HepG2 (cell line): ENCODE results near the gene STAP2. TPM values are rescaled to one million over a fixed set of nuclear protein-coding genes. Genes with fewer than 3 reads are reported as not detected.

ENCODE experiments used
- CENPX ChIP-seq: sonication (generic); formaldehyde crosslinking; IDR thresholded peaks from 2 replicates; pipeline ENCODE4 v1.9.0; 2021; ENCODE audit warnings: mild to moderate bottlenecking, missing genetic modification reagents, moderate library complexity
- DR1 ChIP-seq: sonication (generic); formaldehyde crosslinking; IDR thresholded peaks from 2 replicates; pipeline ENCODE4 v1.8.0; 2021; ENCODE audit warnings: mild to moderate bottlenecking, missing genetic modification reagents, inconsistent platforms
- LRRFIP1 ChIP-seq: sonication (generic); formaldehyde crosslinking; conservative IDR thresholded peaks from 2 replicates; pipeline ENCODE4 v1.4.0; 2020; ENCODE audit warnings: missing genetic modification reagents
- MTF2 ChIP-seq: sonication (generic); formaldehyde crosslinking; IDR thresholded peaks from 2 replicates; pipeline ENCODE4 v1.5.0; 2020; ENCODE audit warnings: missing genetic modification reagents, borderline replicate concordance
- RNF2 ChIP-seq: fragments of 450-650 bp; conservative IDR thresholded peaks from 2 replicates; pipeline ENCODE4 v1.6.1; 2016; ENCODE audit warnings: low read depth
- SAFB2 ChIP-seq: sonication (generic); formaldehyde crosslinking; IDR thresholded peaks from 2 replicates; pipeline ENCODE4 v1.5.1; 2020; ENCODE audit warnings: missing genetic modification reagents, low read depth, mild to moderate bottlenecking, borderline replicate concordance
- SKI ChIP-seq: fragments of 450-650 bp; IDR thresholded peaks from one replicate; pipeline ENCODE4 v1.6.1; 2018; ENCODE audit warnings: mild to moderate bottlenecking; ENCODE audit not compliant: partially characterized antibody
- TFAP4 ChIP-seq: sonication (generic); IDR thresholded peaks from 2 replicates; pipeline ENCODE4 v1.6.1; 2016; ENCODE audit warnings: low read depth, borderline replicate concordance
- WIZ ChIP-seq: sonication (generic); formaldehyde crosslinking; IDR thresholded peaks from 2 replicates; pipeline ENCODE4 v1.5.1; 2020; ENCODE audit warnings: mild to moderate bottlenecking, missing genetic modification reagents
- ZHX2 ChIP-seq, 2 experiments: sonication (generic) in 1 of 2; formaldehyde crosslinking in 1 of 2; IDR thresholded peaks; 2 replicates each; pipeline versions ENCODE4 v1.6.1 to v1.9.0; 2014 to 2022; ENCODE audit warnings: antibody characterized with exemption in 1 of 2, borderline replicate concordance in 1 of 2, inconsistent platforms in 1 of 2, low read depth in 1 of 2, missing genetic modification reagents in 1 of 2
- ZNF430 ChIP-seq: sonication (generic); formaldehyde crosslinking; IDR thresholded peaks from 2 replicates; pipeline ENCODE4 v1.9.0; 2021; ENCODE audit warnings: mild to moderate bottlenecking, missing genetic modification reagents
- ZNF432 ChIP-seq: sonication (generic); formaldehyde crosslinking; IDR thresholded peaks from 2 replicates; pipeline ENCODE4 v1.5.0; 2020; ENCODE audit warnings: missing genetic modification reagents, mild to moderate bottlenecking, borderline replicate concordance
- ZNF775 ChIP-seq: sonication (generic); formaldehyde crosslinking; IDR thresholded peaks from 2 replicates; pipeline ENCODE4 v1.4.0; 2020; ENCODE audit warnings: missing genetic modification reagents, mild to moderate bottlenecking, moderate library complexity, borderline replicate concordance
- ZSCAN31 ChIP-seq: sonication (generic); formaldehyde crosslinking; IDR thresholded peaks from 2 replicates; pipeline ENCODE4 v1.5.0; 2020; ENCODE audit warnings: low read depth, mild to moderate bottlenecking, missing genetic modification reagents
- polyA plus RNA-seq, 8 experiments: library from polyadenylated mRNA; depleted of rRNA in 3 of 8; stranded (reverse) in 7 of 8; unstranded in 1 of 8; fragments of >200 nt; fragmentation: Illumina TruSeq in 4 of 8; extraction: Trizol in 4 of 8; gene quantifications; 2 replicates each; pipeline versions ENCODE4 v1.2.1 to v1.2.3, GENCODE V29; 2011 to 2016; ENCODE audit warnings: low read depth in 4 of 8, missing spikeins in 1 of 8, mixed read lengths in 1 of 8; ENCODE audit not compliant: insufficient read depth in 1 of 8
- total RNA-seq, 5 experiments: library from RNA; depleted of rRNA; stranded (reverse); fragments of >200 nt; fragmentation: Illumina TruSeq; extraction: Trizol; gene quantifications; 2 replicates each; pipeline ENCODE4 v1.2.3, GENCODE V29; 2016; ENCODE audit warnings: low read depth in 1 of 5

The STAP2 gene
- total and polyA plus RNA-seq, 2 of the 13 experiments (the other 11 are each of a cell fraction or from before 2014, with no cell fraction given): 39.0 to 43.7 TPM

- TF ChIP-seq ZHX2 (IDR thresholded peaks at IDR 0.05; ENCODE audit: low read depth): no peak
- no peak for TF ChIP-seq ZHX2 (CRISPR knock-in tag; IDR thresholded peaks at IDR 0.05; ENCODE audit: borderline replicate concordance)
- no peak for TF ChIP-seq LRRFIP1
- TF ChIP-seq ZNF430 (CRISPR knock-in tag): no peak
- no peak for TF ChIP-seq SKI
- no peak for TF ChIP-seq ZNF775 (CRISPR knock-in tag)
- TF ChIP-seq WIZ (CRISPR knock-in tag): no peak
- TF ChIP-seq CENPX (CRISPR knock-in tag): no peak
- peak; percentile 82 for TF ChIP-seq DR1
- TF ChIP-seq RNF2: no peak
- TF ChIP-seq TFAP4: no peak
- 0 out of 2 replicates have a peak, but pooled peaks have one; percentile 55 for TF ChIP-seq SAFB2
- TF ChIP-seq ZNF432 (CRISPR knock-in tag): no peak
- no peak for TF ChIP-seq ZSCAN31 (CRISPR knock-in tag)
- TF ChIP-seq MTF2 (CRISPR knock-in tag): peak; percentile 38; the same call in 1 of the 2 replicates
Observed at GRCh38 chr19:4343370-4344307, 5.0 kb upstream of the STAP2 start, which contains the start of gene MPND (continued).
